Astrocyte (in vitro differentiated cells and primary cell): ENCODE results near the gene L3MBTL1.

Experiments used
- EZH2 ChIP-seq: IDR thresholded peaks from 2 replicates; pipeline ENCODE4 v1.6.1; 2012; ENCODE audit warnings: mild to moderate bottlenecking, low read length, inconsistent platforms; ENCODE audit not compliant: insufficient read depth
- TF ChIP-seq, protein P1 (sequence below): IDR thresholded peaks from 2 replicates; pipeline ENCODE4 v1.5.1; 2011; ENCODE audit warnings: low read depth, mild to moderate bottlenecking, inconsistent platforms, low read length, moderate library complexity; ENCODE audit not compliant: insufficient read depth

DNA sequence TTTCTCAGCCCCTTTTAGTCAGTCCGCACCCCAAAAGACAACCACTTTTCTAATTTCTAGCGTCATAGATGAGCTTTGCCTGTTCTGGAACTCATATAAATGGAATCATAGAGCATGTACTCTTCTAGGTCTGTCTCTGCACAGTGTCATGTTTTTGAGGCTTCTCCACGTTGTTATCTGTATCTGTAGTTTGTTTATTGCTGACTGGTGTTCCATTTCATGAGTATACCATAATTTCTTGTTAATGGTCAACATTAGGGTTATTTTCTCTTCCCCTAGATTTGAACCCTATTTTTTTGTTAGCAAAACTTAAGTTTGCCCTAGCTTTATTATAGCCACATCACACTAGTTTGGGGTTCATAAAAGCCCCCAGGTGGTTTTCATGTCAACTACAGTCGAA, 35.2 kb downstream of the L3MBTL1 start:
- TF ChIP-seq, protein P1, sequence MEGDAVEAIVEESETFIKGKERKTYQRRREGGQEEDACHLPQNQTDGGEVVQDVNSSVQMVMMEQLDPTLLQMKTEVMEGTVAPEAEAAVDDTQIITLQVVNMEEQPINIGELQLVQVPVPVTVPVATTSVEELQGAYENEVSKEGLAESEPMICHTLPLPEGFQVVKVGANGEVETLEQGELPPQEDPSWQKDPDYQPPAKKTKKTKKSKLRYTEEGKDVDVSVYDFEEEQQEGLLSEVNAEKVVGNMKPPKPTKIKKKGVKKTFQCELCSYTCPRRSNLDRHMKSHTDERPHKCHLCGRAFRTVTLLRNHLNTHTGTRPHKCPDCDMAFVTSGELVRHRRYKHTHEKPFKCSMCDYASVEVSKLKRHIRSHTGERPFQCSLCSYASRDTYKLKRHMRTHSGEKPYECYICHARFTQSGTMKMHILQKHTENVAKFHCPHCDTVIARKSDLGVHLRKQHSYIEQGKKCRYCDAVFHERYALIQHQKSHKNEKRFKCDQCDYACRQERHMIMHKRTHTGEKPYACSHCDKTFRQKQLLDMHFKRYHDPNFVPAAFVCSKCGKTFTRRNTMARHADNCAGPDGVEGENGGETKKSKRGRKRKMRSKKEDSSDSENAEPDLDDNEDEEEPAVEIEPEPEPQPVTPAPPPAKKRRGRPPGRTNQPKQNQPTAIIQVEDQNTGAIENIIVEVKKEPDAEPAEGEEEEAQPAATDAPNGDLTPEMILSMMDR = no peak
- no peak for TF ChIP-seq EZH2
